PFSK-1 (cell line): ENCODE measurements around the gene TMC6.

Experiments
- FOXP2 ChIP-seq: optimal IDR thresholded peaks from 2 replicates; pipeline ENCODE3; 2011; ENCODE audit warnings: borderline replicate concordance, control low read depth, inconsistent platforms; ENCODE audit not compliant: insufficient read depth; ENCODE audit errors: extremely low read length, extremely low read depth
- POLR2AphosphoS5 ChIP-seq: IDR thresholded peaks from 2 replicates; pipeline ENCODE4 v1.6.1; 2012; ENCODE audit warnings: low read depth, mild to moderate bottlenecking, control low read depth, low read length, moderate library complexity
- REST ChIP-seq, 2 experiments: IDR thresholded peaks; 2 replicates each; pipeline versions ENCODE4 v1.6.1 to v1.8.0; 2011 to 2012; ENCODE audit warnings: low read depth in 2 of 2, low read length in 2 of 2, control low read depth in 1 of 2, inconsistent platforms in 1 of 2, mild to moderate bottlenecking in 1 of 2, moderate library complexity in 1 of 2; ENCODE audit not compliant: insufficient read depth in 1 of 2
- SIN3A ChIP-seq: IDR thresholded peaks from 2 replicates; pipeline ENCODE4 v1.6.1; 2012; ENCODE audit warnings: mild to moderate bottlenecking, low read length, moderate library complexity, borderline replicate concordance; ENCODE audit not compliant: insufficient read depth
- TAF1 ChIP-seq: IDR thresholded peaks from 2 replicates; pipeline ENCODE4 v1.6.1; 2012; ENCODE audit warnings: low read length, control low read depth, borderline replicate concordance; ENCODE audit not compliant: insufficient read depth

TMC6 gene

GRCh38 chr17:78086740-78087139 is 41.8 kb downstream of the TMC6 start:
- TF ChIP-seq FOXP2, result no peak
- no peak for TF ChIP-seq SIN3A
- no peak for TF ChIP-seq POLR2AphosphoS5
- no peak for TF ChIP-seq REST (IDR thresholded peaks at IDR 0.05; ENCODE audit: insufficient read depth in 1 of 2, low read depth in 2 of 2, low read length in 2 of 2)
- no peak for TF ChIP-seq TAF1

- TF ChIP-seq POLR2AphosphoS5 (no peak), FOXP2 (no peak), SIN3A (no peak), REST (IDR thresholded peaks at IDR 0.05; ENCODE audit: insufficient read depth in 1 of 2, low read depth in 2 of 2, low read length in 2 of 2) (no peak), TAF1 (no peak)
Measured at GRCh38 chr17:78082988-78083387, 45.6 kb downstream of the TMC6 start.

DNA sequence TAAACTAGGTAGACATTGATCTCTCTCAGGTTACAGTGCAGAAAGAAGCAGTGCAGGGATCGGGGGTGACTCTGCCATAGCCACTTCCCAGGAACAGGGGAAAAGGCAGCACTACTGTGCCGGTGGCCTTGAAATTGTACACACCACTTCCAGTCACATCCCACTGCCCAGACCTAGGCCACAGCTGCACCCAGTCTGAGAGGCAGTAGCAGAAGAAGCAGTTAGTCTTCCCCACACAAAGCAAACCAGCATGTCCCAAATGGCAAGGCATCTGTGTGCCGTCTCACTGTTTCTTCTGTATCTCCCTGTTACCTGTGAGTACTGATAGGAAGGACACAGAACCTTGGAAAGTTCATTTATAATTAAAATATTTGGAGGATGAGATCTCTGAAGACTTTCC is 47.0 kb downstream of the TMC6 start:
- TF ChIP-seq SIN3A, result no peak
- TF ChIP-seq POLR2AphosphoS5, result no peak
- no peak for TF ChIP-seq FOXP2
- no peak for TF ChIP-seq REST (IDR thresholded peaks at IDR 0.05; ENCODE audit: insufficient read depth in 1 of 2, low read depth in 2 of 2, low read length in 2 of 2)
- TF ChIP-seq TAF1, result no peak

DNA sequence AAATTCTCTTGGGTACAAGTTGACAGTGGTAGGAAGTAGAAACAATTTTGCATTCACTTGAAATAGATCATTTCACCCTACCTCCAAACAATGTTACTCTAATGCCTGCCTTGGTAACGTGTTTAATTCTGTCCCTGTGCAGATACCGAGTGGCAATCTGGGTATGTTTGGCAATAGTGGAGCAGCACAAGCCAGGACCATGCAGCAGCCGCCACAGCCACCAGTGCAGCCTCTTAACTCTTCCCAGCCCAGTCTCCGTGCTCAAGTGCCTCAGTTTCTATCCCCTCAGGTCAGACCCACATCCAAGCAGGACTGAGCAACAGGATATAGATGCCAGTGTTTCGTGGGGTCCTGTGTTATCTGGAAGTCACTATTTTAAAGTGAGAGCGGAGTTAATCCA is 49.3 kb downstream of the TMC6 start:
- no peak for TF ChIP-seq TAF1
- TF ChIP-seq REST (IDR thresholded peaks at IDR 0.05; ENCODE audit: insufficient read depth in 1 of 2, low read depth in 2 of 2, low read length in 2 of 2), result no peak
- no peak for TF ChIP-seq FOXP2
- TF ChIP-seq SIN3A, result no peak
- no peak for TF ChIP-seq POLR2AphosphoS5

DNA sequence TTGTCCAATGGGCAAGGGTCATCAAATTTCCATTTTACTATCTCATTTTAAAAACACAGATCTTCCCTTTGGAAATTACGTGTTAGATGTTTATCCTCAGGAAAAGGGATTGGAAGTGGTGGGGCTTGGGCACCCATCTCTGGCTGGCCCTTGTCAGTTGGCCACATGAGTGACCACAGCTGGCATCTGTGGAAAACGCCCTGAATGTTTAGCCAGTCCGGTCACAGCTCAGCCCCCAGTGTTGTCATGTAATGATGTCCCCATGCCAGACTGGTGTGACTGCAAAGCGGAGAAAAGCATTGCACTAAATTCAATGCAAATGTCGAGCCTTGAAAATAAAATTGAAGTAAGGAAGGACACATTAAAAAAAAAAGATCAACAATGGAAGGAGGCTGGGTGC is 53.0 kb downstream of the TMC6 start:
- TF ChIP-seq TAF1, result no peak
- TF ChIP-seq REST (IDR thresholded peaks at IDR 0.05; ENCODE audit: insufficient read depth in 1 of 2, low read depth in 2 of 2, low read length in 2 of 2), result no peak
- no peak for TF ChIP-seq SIN3A
